Muscle of arm (tissue), 12 donors: ENCODE data around the gene FYN. TPM values are rescaled to one million over a fixed set of nuclear protein-coding genes. Genes with fewer than 3 reads are reported as not detected.

Experiments used
- DNase-seq: peaks from one replicate; pipeline ENCODE4 v3.0.0-alpha.2; 2013
- polyA plus RNA-seq, 12 donors: library from polyadenylated mRNA; unstranded; fragments of 120-200 nt; gene quantifications; one replicate each; pipeline ENCODE4 v1.2.1, GENCODE V29; 2013; ENCODE audit not compliant: insufficient read length in 12 of 12

The FYN gene
- polyA plus RNA-seq, 12 donors = 98.4 to 184 (median 152) TPM; not detected in 1

DNA sequence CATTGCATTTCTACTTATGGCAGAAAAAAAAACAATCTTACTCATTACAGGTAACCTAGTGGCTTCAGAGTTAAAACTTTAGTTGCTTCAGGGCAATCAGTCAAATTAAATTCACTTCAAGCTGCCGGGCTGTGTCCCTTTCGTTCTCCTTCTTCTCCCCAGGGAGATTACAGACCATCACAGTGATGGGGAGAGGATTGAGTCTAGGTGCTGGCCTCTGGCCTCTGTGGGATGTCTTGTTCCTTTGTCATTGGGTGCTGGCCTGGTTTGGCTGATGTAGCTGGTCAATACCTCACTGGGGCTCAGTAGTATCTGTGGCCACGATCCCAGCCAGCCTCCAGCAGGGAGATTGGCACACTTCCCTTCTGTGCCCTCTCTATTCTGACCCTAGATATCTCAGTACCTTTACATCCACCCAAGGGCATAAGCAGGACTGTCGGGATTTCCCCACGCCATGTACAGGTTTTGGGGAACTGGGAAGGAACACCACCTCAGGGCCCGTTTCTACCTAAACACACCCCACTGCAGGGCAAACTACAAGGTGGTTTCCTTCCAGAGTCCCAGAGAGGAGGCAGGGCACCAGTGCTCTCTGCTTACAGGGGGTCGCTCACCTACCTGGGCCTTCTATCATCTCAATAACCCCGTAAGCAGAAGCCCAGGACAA is 15.4 kb downstream of the FYN start:
- no peak for DNase-seq

DNA sequence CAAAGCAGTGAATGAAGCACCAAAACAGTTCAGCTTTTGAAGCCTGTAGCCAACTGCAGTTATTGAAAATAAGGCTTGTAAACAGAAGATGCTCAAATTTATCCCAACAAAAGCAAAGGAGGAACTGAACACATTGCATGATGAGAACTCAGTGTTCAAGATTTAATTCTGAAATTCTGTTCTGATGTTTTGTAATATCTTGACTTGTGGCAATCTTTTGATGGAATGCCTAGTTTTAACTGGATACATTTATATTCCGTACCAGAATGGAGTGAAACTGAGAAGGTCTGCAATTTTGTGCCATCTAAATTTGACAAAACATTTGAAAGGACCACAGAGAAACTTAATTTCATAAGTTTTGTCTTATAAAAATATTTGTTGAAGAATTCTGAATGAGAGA is 17.5 kb downstream of the FYN start:
- no peak for DNase-seq

DNA sequence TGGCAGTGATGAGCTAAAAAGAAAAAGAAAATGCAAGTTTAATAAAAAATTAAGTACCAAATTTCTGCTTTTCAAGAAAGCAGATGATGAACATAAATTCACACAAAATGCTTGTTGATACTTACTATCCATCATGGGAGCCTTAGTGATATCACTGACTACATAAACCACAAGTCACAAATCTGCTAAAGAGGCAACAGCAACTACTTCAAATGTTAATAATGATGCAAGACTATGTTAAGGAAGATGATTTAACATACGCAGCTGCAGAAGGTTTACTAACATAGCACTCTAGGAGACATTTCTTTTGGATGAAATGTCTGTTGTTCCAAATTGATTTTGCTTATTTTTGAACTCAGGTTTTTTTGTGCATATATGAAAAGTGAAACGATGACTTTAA is 18.6 kb downstream of the FYN start:
- DNase-seq = no peak

DNA sequence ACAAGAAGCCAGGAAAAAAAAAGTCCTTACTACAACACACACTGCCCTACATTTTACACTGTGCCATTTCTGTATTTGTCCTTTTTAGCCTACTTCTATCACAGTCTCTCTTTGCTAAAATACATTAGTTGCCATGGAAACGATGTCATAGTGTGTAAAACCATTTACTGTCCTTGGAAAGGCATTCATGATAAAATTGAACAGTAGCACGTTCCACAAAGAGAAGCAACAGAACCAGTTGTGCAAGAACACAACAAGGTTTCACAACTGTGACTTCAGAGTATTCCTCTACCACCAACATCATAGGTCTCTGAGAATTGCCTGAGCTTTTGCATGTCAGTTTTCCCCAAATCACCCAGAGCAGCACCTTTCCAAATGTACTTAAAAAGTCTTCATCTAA is 20.5 kb downstream of the FYN start:
- no peak for DNase-seq

DNA sequence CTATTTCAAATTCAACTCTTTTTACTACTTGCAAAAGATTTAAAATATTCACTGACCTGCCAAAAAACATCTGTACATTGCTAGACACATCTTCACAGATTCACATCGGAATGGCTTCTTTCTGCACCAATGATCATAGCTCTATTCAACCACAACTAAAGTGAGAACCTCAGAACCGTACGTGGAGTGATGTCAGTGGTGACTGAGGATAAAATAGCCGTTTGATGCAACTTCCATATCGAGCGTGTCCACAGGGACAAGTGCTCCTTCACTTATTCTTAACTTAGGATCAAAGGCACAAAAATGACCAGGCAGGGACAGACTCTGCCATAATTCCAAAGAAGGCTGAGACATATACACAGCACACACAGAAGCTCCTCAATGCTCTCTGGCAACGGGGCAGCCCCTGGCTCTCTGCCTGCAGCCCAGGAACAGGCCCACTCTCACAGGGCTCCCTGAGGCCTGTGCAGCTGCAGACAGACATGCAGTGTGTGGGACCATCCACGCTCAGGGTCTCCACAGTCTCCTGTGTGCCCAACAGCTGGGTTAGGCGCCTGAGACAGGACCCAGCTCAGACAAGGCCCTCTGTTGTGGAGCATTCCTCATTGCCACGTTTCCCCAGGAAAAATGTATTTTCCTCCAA is 22.8 kb downstream of the FYN start:
- DNase-seq = no peak

DNA sequence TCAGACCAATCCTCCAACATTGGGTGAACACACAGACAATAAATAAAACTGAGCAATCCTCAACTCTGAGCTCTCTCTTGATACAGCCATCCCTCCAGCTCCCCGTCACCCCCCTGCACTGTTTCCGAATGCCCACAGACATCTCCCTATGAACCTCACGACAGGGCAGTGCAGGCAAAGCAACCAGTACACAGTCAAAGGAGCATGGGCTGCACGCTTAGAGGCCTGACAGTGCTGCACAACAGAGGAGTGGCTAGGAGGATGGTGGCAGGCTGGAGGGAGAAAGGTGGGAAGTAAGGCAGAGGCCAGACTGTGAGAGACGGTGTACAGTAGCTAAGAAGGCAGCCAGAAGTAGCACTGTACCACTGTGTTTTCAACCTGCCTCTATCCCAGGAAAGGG is 24.0 kb downstream of the FYN start:
- DNase-seq = no peak

DNA sequence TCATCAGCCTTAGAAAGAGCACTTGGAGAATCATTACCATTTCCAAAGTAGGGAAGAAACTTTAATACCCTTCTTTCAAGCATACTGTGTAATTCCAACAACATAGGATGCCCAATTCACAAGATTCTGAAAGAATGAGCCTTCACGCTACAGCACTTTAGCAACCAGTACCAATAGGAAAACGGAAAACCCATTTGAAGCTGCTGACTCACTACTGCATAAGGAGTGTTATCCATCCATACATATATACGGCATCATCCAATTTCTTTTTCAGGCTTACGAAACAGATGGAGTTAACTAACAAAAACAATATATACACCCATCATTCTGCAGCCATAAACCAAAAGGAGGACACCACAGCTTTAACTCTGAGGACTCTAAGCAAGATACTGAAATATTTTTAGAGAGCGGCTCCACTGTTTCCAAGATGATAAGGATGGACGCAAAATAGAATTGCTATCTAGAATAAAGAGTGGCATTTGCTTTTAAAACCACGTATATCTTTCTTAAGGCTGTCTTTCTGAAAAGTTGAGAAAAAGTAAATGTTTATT is 24.9 kb downstream of the FYN start:
- no peak for DNase-seq

DNA sequence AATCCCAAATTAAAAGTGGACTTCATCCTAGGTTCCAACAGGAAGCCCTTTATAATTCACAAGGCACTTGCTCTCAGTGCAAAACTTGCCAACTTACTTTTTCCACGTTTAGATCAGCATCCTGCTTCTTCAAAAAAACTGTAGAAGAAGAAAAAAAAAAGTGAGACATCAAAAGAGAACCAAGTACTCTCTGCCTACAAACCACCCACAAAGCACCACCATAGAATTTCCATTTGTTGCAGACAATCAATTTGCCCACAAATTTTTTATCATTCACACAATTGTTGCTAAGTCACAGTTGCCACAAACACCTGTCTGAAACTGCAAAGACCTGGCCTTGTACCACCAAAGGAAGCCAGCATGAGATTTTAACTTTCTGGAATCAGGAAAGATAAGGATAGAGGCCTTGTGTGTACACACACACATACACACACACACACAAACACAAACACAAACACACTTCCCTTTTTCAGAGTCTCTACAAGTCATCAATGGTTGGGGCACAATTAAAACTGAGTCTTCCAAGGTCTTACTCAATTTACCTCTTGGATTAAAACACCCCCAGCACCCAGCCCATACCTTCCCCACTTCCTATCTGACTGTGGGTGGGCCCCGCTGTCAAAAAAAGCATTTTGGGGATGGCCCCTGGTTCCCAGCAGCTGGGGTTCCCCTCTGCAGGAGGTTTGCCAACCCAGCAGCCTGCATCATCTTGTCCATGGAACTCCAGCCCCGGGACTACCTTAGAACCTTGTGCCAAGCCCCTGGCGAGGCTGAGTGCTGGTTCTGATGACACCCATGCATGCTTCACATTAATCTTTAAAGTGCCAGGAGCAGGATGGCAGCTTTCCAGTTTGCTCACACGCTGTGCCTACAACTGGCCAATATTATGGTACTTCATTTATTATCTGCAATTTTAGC is 26.5 kb downstream of the FYN start:
- DNase-seq = no peak

DNA sequence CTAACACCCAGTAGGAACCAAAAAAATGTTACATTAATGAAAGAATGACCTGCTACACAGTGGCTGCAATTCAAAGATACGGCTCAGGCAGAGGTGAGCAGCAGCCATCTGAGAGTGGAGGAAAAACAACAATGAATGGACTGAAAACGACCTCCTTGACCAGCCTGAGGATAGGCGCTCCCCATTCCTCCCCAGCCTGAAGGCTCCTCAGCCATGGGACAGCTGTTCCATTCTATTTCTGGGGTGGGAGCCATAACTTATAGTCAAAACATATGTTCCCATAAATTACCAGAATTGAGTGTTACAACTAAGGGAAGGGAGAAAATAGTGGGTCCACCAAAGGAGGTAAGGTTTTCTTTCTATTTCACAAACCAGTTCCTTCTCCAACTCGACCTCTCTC is 27.2 kb downstream of the FYN start:
- DNase-seq = no peak

DNA sequence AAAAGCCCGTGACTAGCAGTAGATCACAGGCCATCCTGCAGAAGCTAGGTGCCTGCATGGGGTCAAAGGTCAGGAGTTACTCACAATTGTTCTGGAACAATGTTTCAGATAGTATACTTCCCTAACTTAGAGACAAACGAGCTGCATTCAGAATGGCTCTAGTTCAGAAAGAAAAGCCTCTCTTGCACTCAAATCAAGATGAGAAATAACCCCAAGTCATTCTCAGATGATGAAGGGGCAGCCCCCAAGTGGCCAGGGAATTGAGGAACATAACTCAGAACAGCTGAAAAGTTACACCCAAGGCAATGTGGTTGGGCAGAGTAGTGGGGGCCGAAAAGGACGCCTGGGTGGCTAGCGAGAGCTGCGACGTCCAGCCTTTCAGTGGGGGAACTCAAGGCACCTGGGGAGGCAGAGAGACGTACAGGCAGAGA is 27.8 kb downstream of the FYN start:
- no peak for DNase-seq

DNA sequence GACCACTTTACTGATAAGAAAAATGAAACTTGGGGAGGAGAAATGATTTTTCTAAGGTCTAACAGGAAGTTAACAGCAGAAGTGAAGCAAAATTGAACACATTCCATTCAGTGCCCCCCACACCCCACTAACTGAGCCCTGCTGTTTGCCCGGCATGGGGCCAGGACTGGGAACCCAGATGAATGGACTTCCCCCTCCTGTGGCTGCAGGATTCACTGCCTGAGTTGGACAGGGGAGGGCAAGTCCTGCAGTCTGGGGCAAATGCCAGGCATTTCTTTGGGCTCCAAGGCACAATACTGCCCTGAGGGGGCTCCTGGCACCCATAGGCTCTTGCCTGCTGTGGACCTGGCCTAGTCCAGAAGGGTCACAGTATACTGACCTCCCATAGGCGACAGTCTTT is 28.3 kb downstream of the FYN start:
- DNase-seq = no peak

DNA sequence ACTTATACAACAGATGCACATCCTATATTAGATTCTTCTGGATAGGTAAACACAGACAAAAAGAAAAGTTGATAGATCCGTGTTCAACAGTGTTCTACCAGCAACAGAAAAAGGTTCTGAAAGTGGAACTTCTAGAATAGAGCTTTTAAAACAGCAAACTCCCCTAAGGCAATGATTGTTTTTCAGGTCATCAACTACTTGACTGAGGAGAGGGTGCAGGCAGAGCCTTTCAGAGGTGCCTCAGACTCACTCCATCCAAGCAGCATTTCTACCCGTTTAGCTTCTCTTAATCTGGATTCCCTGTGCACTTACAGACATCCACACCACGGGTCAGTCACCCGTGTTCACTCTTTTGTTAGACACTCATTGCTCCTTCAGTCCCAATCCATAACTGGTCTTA is 28.9 kb downstream of the FYN start:
- DNase-seq = no peak

DNA sequence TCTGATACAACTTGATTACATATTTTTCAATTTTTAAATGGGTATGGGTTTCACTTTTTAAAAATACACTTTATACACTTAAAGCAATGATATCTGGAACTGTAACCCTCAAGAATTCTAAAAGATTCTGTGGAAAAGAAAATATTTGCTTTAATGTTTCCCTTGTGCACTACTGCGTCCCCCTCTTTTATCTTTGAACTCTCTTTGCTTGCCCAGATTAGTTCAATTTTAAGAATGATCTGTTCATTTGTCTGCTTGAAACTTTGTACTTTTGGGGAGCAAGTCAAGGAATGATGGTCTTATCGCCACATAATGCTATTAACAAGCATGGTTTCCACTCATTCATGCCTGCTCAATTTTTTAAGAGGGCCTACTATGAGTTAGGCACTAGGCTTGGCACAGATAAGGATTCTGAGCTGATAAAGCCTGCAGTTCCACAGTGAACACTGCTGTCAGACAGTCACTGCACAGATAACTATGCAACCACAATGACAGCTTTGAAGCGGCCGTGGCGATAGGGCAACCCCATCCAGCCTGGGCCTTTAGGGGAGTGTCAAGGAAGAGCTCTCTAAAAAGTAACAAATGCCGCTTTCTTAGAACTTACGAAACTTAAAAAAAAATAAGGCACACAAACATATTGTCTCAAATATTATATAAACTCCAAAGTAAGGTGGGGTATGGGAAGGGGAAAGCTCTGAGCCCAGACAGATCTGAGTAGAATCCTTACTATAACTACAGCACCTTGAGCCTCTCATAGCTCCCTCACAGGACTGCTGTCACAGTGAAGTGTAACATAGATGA is 29.7 kb downstream of the FYN start:
- DNase-seq = no peak

DNA sequence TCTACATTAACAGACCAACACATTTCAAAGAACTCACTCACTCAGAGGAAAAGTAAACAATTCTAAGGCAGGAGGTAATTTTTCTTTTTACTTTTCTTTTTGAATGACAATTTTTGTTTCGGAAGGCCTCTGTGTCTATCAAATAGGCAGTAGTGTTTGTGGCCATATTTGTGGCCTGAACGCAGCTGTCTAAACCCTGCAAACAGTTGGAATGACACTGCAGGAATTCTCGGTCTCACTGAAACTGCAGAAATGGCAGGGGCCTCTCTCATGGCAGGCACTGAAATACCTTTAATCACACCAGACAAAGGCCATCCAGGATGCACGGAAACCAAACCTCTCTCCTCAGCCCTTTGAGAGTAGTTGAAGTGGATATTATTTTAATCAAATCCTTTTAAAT is 30.4 kb downstream of the FYN start:
- DNase-seq = no peak

DNA sequence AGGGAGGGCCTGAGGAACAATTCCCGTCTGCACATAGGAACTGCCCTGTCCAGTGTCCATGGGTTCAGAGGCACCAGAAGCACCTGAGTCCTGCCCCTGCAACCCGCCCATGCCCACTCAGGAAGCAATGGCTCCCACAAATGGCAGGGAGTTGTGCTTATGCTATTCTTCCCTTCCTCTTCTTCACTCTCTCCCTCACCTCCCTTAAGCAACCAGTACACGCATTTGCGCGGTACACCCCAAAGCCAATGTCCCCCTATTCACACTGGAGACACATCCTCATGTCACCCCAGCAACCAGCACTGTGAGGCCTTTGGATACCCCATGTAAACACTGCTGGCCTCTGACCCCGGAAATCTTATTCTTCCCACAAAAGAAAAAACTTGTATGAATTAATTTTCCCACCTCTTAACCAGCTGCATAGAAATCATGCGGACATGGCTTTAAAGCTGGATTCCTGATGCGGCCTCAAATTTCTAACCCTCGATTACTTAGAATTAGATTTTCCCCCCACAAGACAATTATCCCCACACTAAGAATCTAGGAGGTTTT is 30.9 kb downstream of the FYN start:
- no peak for DNase-seq

DNA sequence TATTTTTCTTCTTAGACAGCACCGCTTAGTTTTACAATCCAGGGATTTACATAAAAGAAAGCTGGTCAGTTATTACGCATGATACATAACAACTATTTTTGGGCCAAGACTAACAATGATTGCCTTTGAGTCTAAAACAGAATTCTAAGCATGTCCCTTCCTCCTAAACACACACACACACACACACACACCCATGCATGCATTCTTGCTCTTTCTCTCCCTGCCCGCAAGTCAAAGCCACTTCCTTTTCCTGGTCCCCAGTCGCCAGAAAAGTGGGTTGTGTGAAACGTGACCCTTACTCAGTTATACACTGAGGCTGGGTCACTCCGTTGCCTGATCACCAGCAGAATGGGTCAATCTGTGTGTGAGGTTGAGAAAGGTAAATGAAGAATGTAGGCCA is 31.4 kb downstream of the FYN start:
- no peak for DNase-seq

DNA sequence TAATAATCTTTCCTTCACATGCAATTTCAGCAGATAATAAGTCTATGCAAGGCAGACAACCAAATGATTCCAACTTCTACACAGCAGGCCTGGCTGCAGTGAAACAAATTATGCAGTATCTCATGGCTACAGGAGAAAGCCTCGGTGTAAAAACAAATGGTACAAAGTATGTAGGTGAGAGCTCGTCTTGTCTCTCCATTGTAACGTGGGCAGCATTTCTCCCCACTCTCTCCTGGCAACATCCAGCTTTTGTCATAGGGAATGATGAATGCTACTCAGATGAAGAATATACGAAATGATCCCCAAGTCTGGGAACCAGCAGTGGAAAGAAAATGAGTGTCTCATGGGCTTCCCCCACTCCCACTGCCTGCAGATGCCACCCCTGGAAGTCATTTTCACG is 32.4 kb downstream of the FYN start:
- no peak for DNase-seq

DNA sequence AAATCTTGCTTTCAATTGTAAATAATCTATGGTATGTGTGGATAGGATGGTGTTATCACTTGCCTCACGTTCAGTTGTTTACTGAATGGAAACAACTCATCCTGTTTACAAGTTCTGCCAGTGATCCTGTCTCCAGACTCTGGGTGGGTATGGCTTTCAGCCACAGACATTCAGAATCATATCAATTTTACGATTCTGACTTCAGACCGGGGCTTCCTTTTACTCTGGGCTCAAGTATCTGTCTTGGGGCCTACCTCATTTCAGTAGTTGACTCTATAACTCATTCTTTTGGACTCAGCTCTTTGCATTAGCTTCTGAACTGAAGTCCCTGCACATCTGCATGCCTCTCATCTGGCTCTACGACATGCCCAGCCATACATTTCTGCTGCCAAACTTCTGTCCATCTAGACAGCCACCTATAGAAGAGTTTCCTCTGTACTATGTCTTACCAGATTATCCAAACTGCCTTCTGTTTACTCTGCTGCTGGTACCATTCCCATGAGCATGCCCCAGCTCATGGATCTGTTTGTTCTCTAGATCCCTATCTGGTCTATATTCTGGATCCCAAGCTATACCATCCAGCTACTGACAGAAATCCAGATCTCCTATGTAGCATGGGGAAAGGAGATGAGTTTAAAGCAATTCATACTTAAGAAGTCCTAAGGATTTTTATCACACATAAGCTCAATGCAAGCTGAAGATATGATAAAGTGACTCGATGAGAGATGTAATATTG is 34.3 kb downstream of the FYN start:
- no peak for DNase-seq

DNA sequence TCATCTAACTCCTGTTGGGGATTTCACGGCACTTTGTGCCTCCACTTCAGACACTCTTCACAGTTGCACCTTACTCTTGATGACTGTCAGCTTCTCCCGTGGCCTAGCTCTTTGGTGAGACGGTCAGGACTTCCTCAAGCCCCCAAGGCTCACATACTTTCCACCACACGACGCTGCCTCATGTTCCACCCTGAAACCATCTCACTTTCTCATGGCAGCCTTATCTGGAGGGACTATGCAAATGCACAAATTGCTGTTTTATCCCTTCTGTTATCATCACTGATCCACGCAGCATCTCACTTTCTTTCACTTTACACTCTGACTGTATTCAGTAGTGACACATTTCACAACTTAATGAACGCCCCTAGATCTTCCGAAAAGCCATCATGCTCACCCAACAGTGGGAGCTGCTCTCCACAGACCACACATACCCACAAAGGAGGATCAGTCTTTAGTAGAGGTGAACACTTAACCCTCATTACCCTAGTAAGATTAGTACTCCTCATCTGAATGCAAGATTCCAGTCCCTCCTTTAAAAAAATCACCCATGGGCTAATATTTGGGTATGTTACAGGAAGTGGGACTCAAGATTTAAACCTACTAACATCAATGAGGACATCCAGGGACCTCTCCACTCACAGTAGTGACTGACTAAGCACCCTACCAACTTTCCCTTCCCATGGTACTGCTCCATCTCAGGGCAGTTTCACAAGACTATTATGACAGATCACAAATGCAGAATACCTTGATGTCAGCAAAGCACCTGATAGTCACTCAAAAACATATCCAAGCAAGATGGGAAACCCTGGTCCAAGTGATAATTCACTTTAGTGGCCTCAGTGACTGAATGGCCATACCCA is 35.4 kb downstream of the FYN start:
- DNase-seq = no peak

DNA sequence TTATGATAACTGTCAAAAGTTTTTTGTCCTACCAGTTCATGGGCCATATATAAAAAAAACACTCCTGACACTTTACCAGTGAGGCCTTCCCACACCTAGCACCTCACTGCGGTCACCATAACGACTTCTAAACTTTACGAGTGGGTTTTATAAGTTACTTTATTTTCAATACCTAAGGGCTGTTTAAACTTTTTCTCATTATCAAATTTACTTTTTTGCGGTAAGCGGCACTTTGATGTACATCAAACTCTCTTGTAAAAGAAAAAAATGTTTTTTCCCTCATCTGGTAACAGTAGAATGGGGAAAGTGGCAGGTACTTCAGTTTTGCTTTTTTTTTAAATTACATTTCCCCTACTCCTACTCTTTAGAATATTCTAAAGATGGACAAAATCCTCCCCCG is 36.2 kb downstream of the FYN start:
- DNase-seq = no peak
